Activated CD8-positive, alpha-beta memory T cell treated with anti-CD3 and anti-CD28 coated beads, Interleukin-2, amount 50 U/mL, for 4 hours (primary cell): ENCODE results near the gene CCDC178.
"Not testable (repeated sequence)": the region's sequence is repeated elsewhere in the genome, so short reads cannot be mapped to it uniquely, and the experiment has no call there.

Experiments used
- DNase-seq: peaks from one replicate; pipeline ENCODE4 v3.0.0-alpha.2; 2020

The CCDC178 gene

GRCh38 chr18:33440060-33441043 lies at the start of gene CCDC178:
TSS of gene CCDC178 (minus strand) at chr18:33440721. CDS start at chr18:33412088, 28,633 bp downstream.
- no peak for DNase-seq

- no peak for DNase-seq
Measured at GRCh38 chr18:33483908-33484307, 43.4 kb upstream of the CCDC178 start.

GRCh38 chr18:33472509-33472908 lies 32.0 kb upstream of the CCDC178 start:
- DNase-seq = no peak

DNA sequence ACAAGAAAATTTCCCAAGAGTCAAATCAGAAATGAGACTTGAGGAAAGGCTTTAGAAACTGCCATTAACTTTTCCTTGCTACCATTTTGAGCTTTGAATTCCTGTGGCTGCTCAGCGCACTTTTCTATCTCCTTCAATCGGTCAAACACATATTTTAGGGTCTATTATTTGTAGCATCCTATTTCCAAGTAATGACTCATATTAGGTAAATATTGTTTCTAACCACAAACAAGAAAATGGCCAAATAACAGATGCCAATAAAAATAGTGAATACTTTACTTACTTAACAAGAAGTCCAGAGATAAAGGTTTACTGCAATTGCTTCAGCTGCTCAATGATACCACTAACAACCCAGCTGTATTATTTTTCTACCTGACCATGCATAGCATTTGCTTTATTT lies 29.7 kb upstream of the CCDC178 start:
- DNase-seq = no peak

GRCh38 chr18:33469699-33470098 lies 29.2 kb upstream of the CCDC178 start:
- DNase-seq = no peak

DNA sequence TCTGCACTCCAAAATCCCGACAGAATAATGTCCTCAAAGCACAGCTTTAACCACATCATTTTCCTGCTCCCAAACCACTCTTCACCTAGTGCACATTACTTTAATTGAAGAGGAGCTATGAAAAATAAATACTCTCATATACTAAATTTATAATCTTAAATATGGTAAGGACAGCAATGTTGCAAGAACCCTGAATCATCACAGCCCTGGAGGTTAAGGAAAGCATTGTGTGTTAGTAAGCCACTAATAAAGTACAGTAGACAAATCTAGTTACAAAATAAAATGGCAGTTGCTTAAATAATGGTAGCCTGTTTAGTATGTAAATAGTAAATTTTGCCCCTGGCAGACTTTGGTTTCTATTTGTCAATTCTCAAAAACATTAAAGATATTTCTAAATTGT lies 27.0 kb upstream of the CCDC178 start:
- no peak for DNase-seq

- no peak for DNase-seq
Measured at GRCh38 chr18:33466822-33467221, 26.3 kb upstream of the CCDC178 start.

DNA sequence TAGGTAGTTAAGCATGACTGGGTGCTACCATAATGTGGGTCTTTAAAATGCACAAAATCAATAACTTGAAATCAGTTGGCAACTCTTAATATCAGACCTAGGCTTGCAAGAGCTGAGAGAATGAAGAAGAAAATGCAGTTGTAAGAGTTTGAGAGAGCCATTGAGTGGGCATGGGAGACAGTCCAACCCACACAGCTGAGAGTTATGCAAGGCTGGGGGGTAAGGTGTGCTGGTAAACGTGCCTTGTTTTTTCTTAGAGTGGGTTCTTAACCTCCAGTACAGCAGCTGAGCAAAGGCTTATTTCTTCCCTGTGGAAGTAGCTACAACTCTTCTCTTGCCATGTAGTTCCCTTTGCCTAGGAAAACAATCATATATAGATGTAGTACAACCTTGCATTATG lies 20.2 kb upstream of the CCDC178 start:
- no peak for DNase-seq

DNA sequence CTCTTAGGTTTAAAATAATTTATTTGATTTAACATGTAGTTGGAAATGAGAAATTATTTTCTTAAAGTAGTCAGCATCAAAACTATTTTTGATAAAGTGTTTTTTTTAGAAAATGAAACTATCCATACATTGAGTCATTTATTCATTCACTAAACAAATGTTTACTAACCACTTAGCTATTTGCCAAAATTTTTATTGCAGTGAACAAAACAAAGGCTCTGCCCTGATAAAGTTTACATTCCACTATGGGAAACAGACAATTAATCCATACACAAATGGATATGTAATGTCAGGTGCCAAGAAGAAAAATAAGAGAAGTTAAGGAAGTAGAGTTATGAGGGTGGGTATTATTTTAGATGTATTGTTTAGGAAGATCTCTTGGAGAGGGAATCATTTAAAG lies 19.1 kb upstream of the CCDC178 start:
- DNase-seq = no peak

- no peak for DNase-seq
Measured at GRCh38 chr18:33446604-33447003, 6.1 kb upstream of the CCDC178 start.

- DNase-seq = no peak
Measured at GRCh38 chr18:33444709-33445108, 4.2 kb upstream of the CCDC178 start.

- DNase-seq = no peak
Measured at GRCh38 chr18:33432857-33433256, 7.7 kb downstream of the CCDC178 start.

DNA sequence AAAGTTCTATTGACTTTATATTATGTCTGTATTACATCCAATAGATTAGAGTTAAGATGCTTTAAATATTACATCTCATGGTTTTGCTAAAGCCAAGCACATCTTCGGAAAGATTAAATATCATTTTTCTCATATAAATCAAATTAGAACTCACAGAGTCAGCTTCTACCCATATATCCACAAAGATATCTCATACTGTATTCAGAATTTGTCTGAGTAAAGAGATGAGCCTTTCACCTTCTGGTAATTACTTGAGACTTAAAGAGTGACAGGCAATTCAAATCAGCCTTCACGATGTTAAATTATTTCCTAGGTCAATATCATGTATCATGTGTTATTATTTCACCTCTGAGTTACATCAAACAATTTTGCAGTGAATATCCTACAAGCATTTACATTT lies 13.0 kb downstream of the CCDC178 start:
- no peak for DNase-seq

- DNase-seq = no peak
Measured at GRCh38 chr18:33424266-33424946, 16.1 kb downstream of the CCDC178 start.

DNA sequence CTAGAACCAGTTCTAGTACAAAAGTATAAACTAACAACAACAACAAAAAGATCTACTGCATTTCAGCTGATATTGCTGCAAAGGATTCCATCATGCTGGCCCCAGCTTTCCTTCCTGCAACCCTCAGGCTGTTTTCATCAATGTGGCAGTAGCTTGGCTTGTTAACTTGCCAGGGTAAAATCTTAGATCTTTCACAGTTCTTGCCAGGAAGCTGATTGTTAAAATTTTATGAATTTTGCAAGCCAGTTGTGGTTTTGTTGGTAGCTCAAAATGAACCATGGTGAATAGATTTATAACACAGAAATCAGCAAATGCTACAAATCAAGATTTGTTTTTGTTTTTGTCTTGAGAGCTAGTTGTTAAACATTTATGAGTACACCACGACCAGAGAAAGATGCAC lies 19.3 kb downstream of the CCDC178 start:
- no peak for DNase-seq

- no peak for DNase-seq
Measured at GRCh38 chr18:33404244-33404873, 36.2 kb downstream of the CCDC178 start.

GRCh38 chr18:33398939-33399338 lies 41.6 kb downstream of the CCDC178 start:
- DNase-seq = not testable (repeated sequence)

DNA sequence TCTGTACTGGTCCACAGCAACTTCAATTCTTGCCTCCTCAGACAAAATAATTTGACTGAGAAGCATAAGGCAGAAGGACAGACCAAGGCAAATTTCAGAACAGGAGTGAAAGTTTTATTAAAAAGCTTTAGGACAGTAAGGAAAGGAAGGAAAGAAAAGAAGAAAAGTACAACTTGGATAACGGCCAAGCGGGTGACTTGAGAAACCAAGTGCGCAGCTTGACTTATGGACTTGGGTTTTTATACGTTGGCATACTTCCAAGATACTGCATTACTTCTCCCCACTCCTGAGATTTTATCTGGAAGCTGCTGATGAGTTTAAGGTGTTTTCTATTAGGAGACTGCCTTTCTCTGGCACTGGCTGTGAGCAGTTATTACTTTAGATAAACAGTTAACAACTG lies 64.7 kb downstream of the CCDC178 start:
- no peak for DNase-seq

GRCh38 chr18:33372442-33372841 lies 68.1 kb downstream of the CCDC178 start:
- no peak for DNase-seq

DNA sequence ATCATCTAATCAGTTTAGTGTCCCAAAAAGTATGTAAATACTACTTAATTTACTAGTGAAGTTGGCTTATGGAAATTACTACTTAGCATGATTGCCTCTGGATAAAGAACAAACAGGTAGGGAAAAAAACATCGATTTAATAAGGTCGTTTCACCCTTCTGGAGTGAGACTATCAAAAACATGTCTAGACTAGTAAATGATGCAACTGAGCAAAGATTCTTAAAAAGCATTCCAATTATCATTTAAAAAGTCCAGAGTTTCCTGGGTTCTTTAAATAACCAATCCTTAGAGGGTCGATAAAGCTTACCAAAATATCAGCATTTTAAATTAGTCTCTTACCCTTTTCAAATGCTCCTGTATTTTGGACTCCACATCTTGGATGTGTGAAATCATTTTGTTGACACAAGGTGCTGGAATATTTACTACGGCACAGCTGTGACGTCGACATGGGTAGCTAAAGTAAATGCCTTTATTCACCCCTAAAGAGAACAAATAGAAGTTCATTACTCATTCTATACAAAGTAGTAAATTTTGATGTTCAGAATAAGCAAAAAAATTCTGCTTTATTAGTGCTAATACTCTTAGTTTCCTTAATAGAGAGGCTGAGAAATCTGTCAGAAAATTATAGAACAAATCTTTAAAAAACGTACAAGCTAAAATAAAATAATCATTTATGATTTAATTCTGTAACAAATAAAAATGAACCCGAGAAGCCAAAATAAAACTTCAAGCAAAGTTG lies 70.6 kb downstream of the CCDC178 start:
- DNase-seq = no peak

DNA sequence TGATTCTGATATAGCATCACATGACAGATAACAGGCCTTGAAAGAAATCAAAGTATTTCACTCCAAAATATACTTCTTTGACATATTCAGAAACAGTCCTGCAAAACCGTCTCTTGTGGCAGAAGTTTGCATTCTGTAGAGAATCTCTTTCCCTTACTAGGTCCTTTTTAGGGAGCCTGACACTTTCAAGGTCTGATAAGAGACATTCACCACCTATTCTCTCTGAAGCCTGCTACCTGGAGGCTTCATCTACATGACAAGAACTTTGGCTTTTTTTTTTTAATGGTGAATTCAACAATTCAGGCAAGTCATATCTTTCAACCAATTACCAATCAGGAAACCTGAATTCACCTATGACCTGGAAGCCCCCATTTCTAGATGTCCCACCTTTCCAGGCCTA lies 83.8 kb downstream of the CCDC178 start:
- no peak for DNase-seq

GRCh38 chr18:33355756-33356155 lies 84.8 kb downstream of the CCDC178 start:
- DNase-seq = no peak

DNA sequence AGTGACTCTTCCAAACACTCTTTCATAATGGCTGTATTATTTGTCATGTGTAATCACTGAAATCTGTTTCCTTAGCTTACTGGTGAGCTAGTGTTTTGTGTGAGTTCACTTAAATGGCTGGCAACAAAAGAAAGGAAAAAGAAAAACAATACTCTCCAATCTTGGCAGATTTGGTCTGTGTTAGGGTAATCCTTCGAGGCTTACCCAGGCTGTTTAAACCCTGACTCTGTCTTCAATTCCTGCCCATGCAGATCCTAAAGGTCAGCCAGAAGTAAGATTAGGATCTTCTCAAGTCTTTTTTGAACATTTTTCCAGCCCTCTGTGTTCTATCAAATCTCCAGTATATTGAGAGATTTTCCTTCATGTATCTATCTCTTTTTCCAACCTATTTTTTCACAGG lies 85.3 kb downstream of the CCDC178 start:
- no peak for DNase-seq
